ENCODE data around the gene USP13.

GRCh38 chr3:179706233-179706632 is 53.4 kb downstream of the USP13 start:
- TF ChIP-seq CTCF (IDR thresholded peaks at IDR 0.05) (peak in 1 of 4 donors; percentile 5), POLR2A (IDR thresholded peaks at IDR 0.05) (no peak)

All from right lobe of liver (tissue), 4 donors.